ENCODE measurements around the gene WBP1.

Gene WBP1

GRCh38 chr2:74502720-74503505, 44.7 kb downstream of the WBP1 start:
- Histone ChIP-seq H3K9me3 (no peaks in the 10 kb centered on the region), H3K27ac (peak overlapping the region; percentile 27 to 43), H3K27me3 (peaks cover 0 to 56% of the 10 kb centered on the region in 2 donors), H3K4me3 (peak overlapping the region; percentile 43 to 61), H3K4me1 (peaks cover 0 to 58% (median 48%) of the 10 kb centered on the region in 4 donors), H3K36me3 (peaks cover 13 to 24% (median 13%) of the 10 kb centered on the region in 3 donors)
- TF ChIP-seq CTCF (IDR thresholded peaks at IDR 0.05): no peak
- peak; percentile 87 to 88 for DNase-seq
- intact Hi-C loops (cut with DNase I; ENCODE audit: low total_unique reads): no loop called here

DNA sequence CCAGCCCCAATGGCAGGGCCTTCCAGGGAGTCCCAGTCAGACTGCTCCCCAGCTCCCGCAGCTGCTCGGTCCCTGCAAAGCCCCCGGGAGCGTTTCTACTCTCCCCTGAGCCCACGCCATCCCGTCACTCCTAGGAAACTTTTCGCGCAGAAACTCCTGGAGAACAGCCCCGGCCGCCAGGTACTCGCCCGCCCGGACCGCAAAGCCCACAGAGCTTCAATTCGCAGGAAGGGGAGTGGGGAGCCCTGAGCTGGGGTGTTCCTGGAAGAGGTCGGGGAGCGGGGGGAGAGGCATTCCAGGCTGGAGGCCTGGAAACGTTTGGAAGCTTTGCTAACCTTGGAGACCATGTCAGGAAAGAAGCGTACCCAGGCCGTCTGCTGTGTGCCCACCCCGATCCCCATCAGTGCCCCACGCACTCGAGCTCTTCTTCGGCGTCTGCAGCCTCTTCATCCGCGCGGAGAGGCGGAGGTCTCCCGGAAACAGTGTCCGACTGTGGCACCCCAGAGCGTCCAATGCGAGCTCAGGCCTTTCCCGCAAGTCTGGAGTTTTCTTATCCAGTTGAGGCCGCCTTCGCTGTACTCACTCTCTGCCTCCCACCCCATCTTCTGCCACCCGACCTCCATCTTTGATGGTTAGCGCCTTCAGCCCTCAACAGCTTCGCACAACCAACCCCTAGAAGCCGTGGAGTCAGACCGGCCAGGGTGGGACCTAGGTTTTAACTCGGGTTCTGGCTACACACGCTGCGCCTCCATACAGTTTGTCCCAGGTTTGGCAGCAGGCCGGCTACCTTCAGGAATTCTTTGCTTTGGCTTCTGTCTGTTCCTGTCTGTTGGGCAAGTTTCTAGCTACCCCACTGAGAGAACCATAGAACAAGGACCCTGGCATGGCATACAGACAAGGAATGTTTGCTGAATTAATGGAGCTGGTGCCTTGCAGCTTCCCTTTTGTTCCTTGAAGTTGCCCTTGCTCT, 45.6 kb downstream of the WBP1 start:
- TF ChIP-seq CTCF (IDR thresholded peaks at IDR 0.05): no peak
- peaks cover 0 to 52% of the 10 kb centered on the region in 2 donors for H3K27me3 ChIP-seq
- intact Hi-C loops (cut with DNase I; ENCODE audit: low total_unique reads): no loop called here

DNA sequence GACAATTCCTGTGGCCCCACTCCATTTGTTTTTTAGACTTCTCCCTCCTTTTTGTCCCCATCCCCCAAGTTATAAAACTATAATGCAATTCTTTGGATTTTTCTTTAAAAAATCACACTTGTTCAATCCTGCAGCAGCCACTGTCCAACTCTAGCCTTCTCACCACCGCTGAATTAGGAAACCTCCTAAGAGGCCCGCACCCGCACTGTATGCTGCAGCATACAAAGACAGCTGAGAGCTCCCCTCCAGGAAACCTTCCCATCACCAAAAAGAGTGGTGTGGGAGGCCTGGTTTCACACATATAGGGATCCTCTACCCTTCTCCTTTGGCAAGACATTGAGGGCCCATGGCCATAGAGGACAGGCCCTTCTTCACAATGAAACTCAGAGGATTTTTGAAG, 46.4 kb downstream of the WBP1 start:
- peaks cover 13 to 24% (median 13%) of the 10 kb centered on the region in 3 donors for H3K36me3 ChIP-seq
- H3K4me1 ChIP-seq: peaks cover 0 to 47% (median 33%) of the 10 kb centered on the region in 4 donors
- intact Hi-C loops (cut with DNase I; ENCODE audit: low total_unique reads): no loop called here
- H3K9me3 ChIP-seq: no peaks in the 10 kb centered on the region
- no peak for DNase-seq
- peaks cover 0 to 44% of the 10 kb centered on the region in 2 donors for H3K27me3 ChIP-seq
- TF ChIP-seq CTCF (IDR thresholded peaks at IDR 0.05): no peak
- no peak overlapping the region for H3K4me3 ChIP-seq
- H3K27ac ChIP-seq: no peak overlapping the region

More for the DNA sequence above, 45.6 kb downstream of the WBP1 start:
- no peak for DNase-seq
- peaks cover 0 to 55% (median 41%) of the 10 kb centered on the region in 4 donors for H3K4me1 ChIP-seq
- no peaks in the 10 kb centered on the region for H3K9me3 ChIP-seq
- H3K27ac ChIP-seq: peak overlapping the region; percentile 24 to 43
- peak overlapping the region; percentile 43 to 61 for H3K4me3 ChIP-seq
- H3K36me3 ChIP-seq: peaks cover 13 to 24% (median 13%) of the 10 kb centered on the region in 3 donors

GRCh38 chr2:74505448-74506246, 47.4 kb downstream of the WBP1 start:
- DNase-seq: no peak
- Histone ChIP-seq H3K27me3 (peaks cover 0 to 43% of the 10 kb centered on the region in 2 donors), H3K4me1 (peaks cover 0 to 45% (median 30%) of the 10 kb centered on the region in 4 donors), H3K9me3 (no peaks in the 10 kb centered on the region), H3K27ac (no peak overlapping the region), H3K4me3 (no peak overlapping the region), H3K36me3 (peaks cover 13 to 24% (median 13%) of the 10 kb centered on the region in 3 donors)
- TF ChIP-seq CTCF (IDR thresholded peaks at IDR 0.05): no peak
- intact Hi-C loops (cut with DNase I; ENCODE audit: low total_unique reads): no loop called here
